Activated T-cell treated with anti-CD3 and anti-CD28 coated beads, Interleukin-2, amount 50 U/mL, for 72 hours (primary cell): ENCODE results near the gene HOXC6. TPM values are rescaled to one million over a fixed set of nuclear protein-coding genes. Genes with fewer than 3 reads are reported as not detected.

Experiments used
- ATAC-seq, 2 donors: fragments of 150-1000 bp; cut with Tn5 transposase; replicated peaks in 1 of 2; 2 replicates each; pipeline ENCODE4 v1.10.0; 2021; ENCODE audit warnings: moderate library complexity in 2 of 2, mild to moderate bottlenecking in 1 of 2
- DNase-seq, 2 donors: peaks; one replicate each; pipeline ENCODE4 v3.0.0; 2021 to 2022; ENCODE audit warnings: mixed read lengths in 1 of 2
- H3K27ac Mint-ChIP-seq: one replicate; pipeline ENCODE4 v1.8.0; 2022; ENCODE audit warnings: mild to moderate bottlenecking, moderate library complexity, mixed read lengths
- H3K27me3 Mint-ChIP-seq: one replicate; pipeline ENCODE4 v1.8.0; 2022; ENCODE audit warnings: low read depth, mixed read lengths
- H3K36me3 Mint-ChIP-seq, 2 donors: one replicate each; pipeline ENCODE4 v1.8.0; 2022; ENCODE audit warnings: mixed read lengths in 2 of 2, mild to moderate bottlenecking in 1 of 2; ENCODE audit not compliant: insufficient read depth in 2 of 2
- H3K4me1 Mint-ChIP-seq: one replicate; pipeline ENCODE4 v1.8.0; 2022; ENCODE audit warnings: low read depth, mixed read lengths
- H3K4me3 Mint-ChIP-seq, 2 donors: one replicate each; pipeline ENCODE4 v1.8.0; 2022; ENCODE audit warnings: mild to moderate bottlenecking in 2 of 2, mixed read lengths in 2 of 2, moderate library complexity in 2 of 2
- H3K9me3 Mint-ChIP-seq, 2 donors: one replicate each; pipeline ENCODE4 v1.8.0; 2022; ENCODE audit warnings: mixed read lengths in 2 of 2
- total RNA-seq, 2 donors: library from RNA; stranded (reverse); gene quantifications; one replicate each; pipeline ENCODE4 v1.2.3, GENCODE V29; 2022

The HOXC6 gene
- total RNA-seq, 2 donors from 2014 or later: not detected

- H3K4me1 Mint-ChIP-seq: peaks cover 40% of the 10 kb centered on the region
- H3K27ac Mint-ChIP-seq: no peak overlapping the region
- H3K36me3 Mint-ChIP-seq: no peaks in the 10 kb centered on the region
- peaks cover 93% of the 10 kb centered on the region for H3K27me3 Mint-ChIP-seq
- DNase-seq (no peak), ATAC-seq (no peak)
- H3K4me3 Mint-ChIP-seq: peak overlapping the region; percentile 35 to 74
- no peaks in the 10 kb centered on the region for H3K9me3 Mint-ChIP-seq
Measured at GRCh38 chr12:54010053-54010971, 17.9 kb upstream of the HOXC6 start.

- Mint-ChIP-seq H3K36me3 (no peaks in the 10 kb centered on the region), H3K4me1 (peaks cover 35% of the 10 kb centered on the region), H3K27me3 (peaks cover 93% of the 10 kb centered on the region), H3K4me3 (peak overlapping the region; percentile 17 to 65), H3K27ac (no peak overlapping the region), H3K9me3 (no peaks in the 10 kb centered on the region)
- ATAC-seq (no peak), DNase-seq (no peak)
Measured at GRCh38 chr12:54010972-54011664, 17.1 kb upstream of the HOXC6 start.

DNA sequence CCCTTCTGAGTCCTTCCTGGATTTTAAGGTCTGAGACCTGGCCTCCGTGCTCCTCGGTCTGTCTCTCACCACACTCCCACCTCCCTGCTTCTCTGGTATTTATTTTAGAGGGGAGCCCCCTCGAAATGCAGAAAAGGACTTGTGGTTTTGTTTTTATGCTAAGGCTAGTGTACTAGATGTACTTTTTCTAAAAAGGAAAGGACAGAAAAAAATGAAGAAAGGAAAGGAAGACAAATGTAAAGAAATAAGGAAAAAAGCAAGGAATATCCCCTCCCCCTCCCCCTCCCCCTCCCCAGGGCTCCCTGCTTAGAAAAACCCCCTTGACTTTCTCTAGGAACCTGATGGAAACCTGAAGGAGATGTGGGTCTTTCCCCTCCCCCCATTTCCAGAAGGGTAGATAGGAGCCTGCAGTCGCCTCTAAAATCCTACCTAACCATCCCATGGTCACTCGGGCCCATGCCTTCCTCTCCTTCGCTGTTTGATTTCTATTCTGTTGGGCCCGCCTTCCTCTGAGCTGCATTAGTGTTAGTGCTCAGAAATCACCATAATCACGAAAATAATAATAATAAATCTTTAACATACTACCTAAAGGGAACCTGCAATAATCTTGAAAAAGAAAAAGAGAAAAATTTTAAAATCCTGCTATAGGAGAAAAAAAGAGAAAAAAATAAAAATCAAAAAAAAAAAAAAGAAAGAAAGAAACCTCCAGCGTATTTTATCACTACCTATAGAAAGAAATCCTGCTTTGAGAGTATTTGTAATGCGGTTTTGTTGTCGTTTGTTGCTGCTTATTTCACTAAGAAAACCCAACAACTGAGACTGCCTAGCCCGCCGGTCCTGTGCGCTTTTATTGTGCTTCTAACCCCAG lies 16.3 kb upstream of the HOXC6 start:
- H3K4me1 Mint-ChIP-seq: peaks cover 31% of the 10 kb centered on the region
- H3K27ac Mint-ChIP-seq: no peak overlapping the region
- H3K4me3 Mint-ChIP-seq: peak overlapping the region; percentile 17 to 65
- peaks cover 89% of the 10 kb centered on the region for H3K27me3 Mint-ChIP-seq
- ATAC-seq: no peak
- no peak for DNase-seq
- no peaks in the 10 kb centered on the region for H3K9me3 Mint-ChIP-seq
- H3K36me3 Mint-ChIP-seq: no peaks in the 10 kb centered on the region

DNA sequence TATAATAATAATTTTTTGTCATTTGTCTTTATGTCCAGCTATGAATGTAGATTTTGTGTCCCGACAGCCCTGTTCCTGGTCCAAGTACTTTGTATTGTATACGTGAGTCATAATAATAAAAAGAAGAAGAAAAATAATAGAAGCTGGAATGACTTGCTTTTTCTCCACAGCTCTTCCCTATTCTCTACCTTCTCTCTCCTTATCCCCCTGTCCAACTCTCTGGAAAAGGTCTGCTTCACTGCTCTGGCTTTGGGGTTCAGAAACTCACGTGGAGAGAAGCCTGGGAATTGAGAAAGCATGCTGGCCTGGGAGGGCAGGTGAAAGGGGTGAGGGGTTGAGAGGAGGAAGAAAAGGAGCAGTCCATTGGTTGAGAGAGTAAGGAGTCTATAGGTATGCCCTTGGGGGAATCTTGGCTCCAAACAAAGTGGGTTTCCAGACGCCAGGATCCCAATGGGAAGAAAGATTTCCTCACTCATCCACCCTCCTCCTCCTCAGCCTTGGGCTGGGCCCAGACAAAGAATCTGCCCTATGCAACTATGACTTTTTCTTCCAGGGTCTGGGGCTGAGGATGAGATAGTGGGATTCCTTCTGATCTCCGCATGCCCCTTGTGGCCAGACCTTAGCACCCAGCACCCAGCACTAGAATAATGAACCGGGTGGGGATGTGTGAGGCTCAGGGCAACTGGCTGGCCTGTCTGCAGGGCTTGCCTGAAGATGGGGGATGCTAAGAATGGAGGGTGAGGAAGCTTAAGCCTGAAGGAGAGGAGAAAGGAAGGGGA lies 15.4 kb upstream of the HOXC6 start:
- Mint-ChIP-seq H3K36me3 (no peaks in the 10 kb centered on the region), H3K4me3 (no peak overlapping the region), H3K27ac (no peak overlapping the region), H3K9me3 (no peaks in the 10 kb centered on the region), H3K4me1 (peaks cover 39% of the 10 kb centered on the region), H3K27me3 (peaks cover 87% of the 10 kb centered on the region)
- DNase-seq: no peak
- no peak for ATAC-seq

GRCh38 chr12:54014377-54015017 lies 13.7 kb upstream of the HOXC6 start:
- ATAC-seq: no peak

GRCh38 chr12:54015018-54015931 lies 13.0 kb upstream of the HOXC6 start:
- peaks cover 43% of the 10 kb centered on the region for H3K4me1 Mint-ChIP-seq
- no peak for ATAC-seq
- no peaks in the 10 kb centered on the region for H3K9me3 Mint-ChIP-seq
- peak overlapping the region; percentile 64 to 76 for H3K4me3 Mint-ChIP-seq
- H3K27me3 Mint-ChIP-seq: peaks cover 77% of the 10 kb centered on the region
- no peaks in the 10 kb centered on the region for H3K36me3 Mint-ChIP-seq
- DNase-seq: no peak
- H3K27ac Mint-ChIP-seq: peak overlapping the region; percentile 82

More at GRCh38 chr12:54014377-54015017, 13.7 kb upstream of the HOXC6 start:
- peaks cover 44% of the 10 kb centered on the region for H3K4me1 Mint-ChIP-seq
- peaks cover 77% of the 10 kb centered on the region for H3K27me3 Mint-ChIP-seq
- H3K9me3 Mint-ChIP-seq: no peaks in the 10 kb centered on the region
- peak overlapping the region; percentile 64 to 76 for H3K4me3 Mint-ChIP-seq
- no peaks in the 10 kb centered on the region for H3K36me3 Mint-ChIP-seq
- DNase-seq: no peak
- peak overlapping the region; percentile 82 for H3K27ac Mint-ChIP-seq

DNA sequence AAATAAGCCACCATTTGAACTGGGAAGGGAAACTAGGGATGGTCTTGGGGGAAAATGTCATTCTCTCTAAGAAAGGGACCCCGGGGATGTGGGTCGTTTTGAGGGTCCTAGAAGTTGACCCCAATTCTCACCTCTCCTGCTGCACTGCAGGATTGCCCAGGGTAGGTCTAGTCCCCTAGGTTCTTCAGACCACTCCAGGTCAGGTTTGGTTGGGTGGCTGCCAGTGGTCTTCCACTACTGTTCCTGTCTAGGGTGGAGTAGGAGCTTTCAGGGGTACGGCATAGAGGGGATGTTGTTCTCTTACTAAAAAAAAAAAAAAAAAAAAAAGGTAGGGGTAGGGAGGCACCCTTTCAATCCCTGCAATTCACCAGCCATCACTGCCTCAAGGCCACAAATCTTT lies 12.2 kb upstream of the HOXC6 start:
- DNase-seq: no peak
- H3K4me1 Mint-ChIP-seq: peaks cover 43% of the 10 kb centered on the region
- ATAC-seq: no peak
- H3K4me3 Mint-ChIP-seq: no peak overlapping the region
- H3K27ac Mint-ChIP-seq: no peak overlapping the region
- peaks cover 75% of the 10 kb centered on the region for H3K27me3 Mint-ChIP-seq
- H3K9me3 Mint-ChIP-seq: no peaks in the 10 kb centered on the region
- no peaks in the 10 kb centered on the region for H3K36me3 Mint-ChIP-seq

GRCh38 chr12:54016478-54016964 lies 11.7 kb upstream of the HOXC6 start:
- Mint-ChIP-seq H3K27me3 (peaks cover 75% of the 10 kb centered on the region), H3K27ac (no peak overlapping the region), H3K4me1 (peaks cover 41% of the 10 kb centered on the region), H3K4me3 (peak overlapping the region; percentile 56 to 64), H3K9me3 (no peaks in the 10 kb centered on the region), H3K36me3 (no peaks in the 10 kb centered on the region)
- ATAC-seq (no peak), DNase-seq (no peak)

DNA sequence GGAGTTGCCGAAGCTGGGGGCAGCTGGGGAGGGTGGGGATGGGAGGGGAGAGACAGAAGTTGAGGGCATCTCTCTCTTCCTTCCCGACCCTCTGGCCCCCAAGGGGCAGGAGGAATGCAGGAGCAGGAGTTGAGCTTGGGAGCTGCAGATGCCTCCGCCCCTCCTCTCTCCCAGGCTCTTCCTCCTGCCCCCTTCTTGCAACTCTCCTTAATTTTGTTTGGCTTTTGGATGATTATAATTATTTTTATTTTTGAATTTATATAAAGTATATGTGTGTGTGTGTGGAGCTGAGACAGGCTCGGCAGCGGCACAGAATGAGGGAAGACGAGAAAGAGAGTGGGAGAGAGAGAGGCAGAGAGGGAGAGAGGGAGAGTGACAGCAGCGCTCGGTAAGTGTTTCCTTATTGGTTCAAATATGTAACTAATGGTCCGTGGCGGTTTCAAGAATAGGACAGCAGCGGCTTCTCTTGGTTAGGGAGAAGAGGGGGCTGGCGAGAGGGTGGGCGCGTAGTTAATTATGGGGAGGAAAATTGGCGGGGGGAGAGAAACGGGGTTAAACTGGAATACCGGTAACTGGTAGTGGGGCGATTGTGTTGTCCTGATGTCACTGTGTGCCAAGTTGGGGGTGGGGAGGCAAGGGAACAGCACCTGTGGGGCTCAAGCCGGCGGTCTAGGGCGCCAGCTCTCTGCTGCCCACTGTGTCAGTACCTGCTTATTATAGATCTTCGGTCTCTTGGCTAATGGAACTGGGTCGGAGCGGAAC lies 11.0 kb upstream of the HOXC6 start:
- no peaks in the 10 kb centered on the region for H3K9me3 Mint-ChIP-seq
- H3K4me3 Mint-ChIP-seq: peak overlapping the region; percentile 80 to 93
- DNase-seq: no peak
- peaks cover 75% of the 10 kb centered on the region for H3K27me3 Mint-ChIP-seq
- no peaks in the 10 kb centered on the region for H3K36me3 Mint-ChIP-seq
- peak overlapping the region; percentile 42 for H3K27ac Mint-ChIP-seq
- peak; percentile 61 to 63 for ATAC-seq
- peaks cover 40% of the 10 kb centered on the region for H3K4me1 Mint-ChIP-seq

GRCh38 chr12:54017878-54018467 lies 10.3 kb upstream of the HOXC6 start:
- Mint-ChIP-seq H3K27me3 (peaks cover 75% of the 10 kb centered on the region), H3K36me3 (no peaks in the 10 kb centered on the region), H3K4me1 (peaks cover 40% of the 10 kb centered on the region), H3K4me3 (peak overlapping the region; percentile 80 to 93), H3K27ac (no peak overlapping the region), H3K9me3 (no peaks in the 10 kb centered on the region)
- ATAC-seq (peak; percentile 89 to 92), DNase-seq (peak; percentile 79 to 83)
